ENCODE data around the gene EML6. TPM values are rescaled to one million over a fixed set of nuclear protein-coding genes. Genes with fewer than 3 reads are reported as not detected.

EML6 gene
- total and polyA plus RNA-seq, 2 of the 8 experiments (the other 6 are each of a cell fraction or from before 2014, with no cell fraction given), result 1.2 to 1.6 TPM

GRCh38 chr2:54768772-54769428 lies 45.4 kb downstream of the EML6 start:
- FAIRE-seq, result no peak
- H3K18ac ChIP-seq (ENCODE audit: extremely low read depth, low read length), result no peak overlapping the region
- H3K4me3 ChIP-seq (ENCODE audit: extremely low read depth in 1 of 4, insufficient read depth in 2 of 4, low read depth in 3 of 4, low read length in 4 of 4), result no peak overlapping the region
- no peaks in the 10 kb centered on the region for H4K20me1 ChIP-seq (replicated peaks in 1 of 2; ENCODE audit: control insufficient read depth in 1 of 2, insufficient read depth in 2 of 2, low read length in 2 of 2)
- H3K23ac ChIP-seq (ENCODE audit: insufficient read length), result no peak overlapping the region
- WGBS, 2 experiments (ENCODE audit: extremely low coverage in 1 of 2, insufficient coverage in 1 of 2, insufficient read length in 1 of 2, insufficient replicate concordance in 2 of 2, low coverage in 1 of 2, low lambda C conversion rate in 2 of 2, missing lambda C conversion rate in 1 of 2), result 92% methylated on average over 1 of the region's 1 CpG; no CpG with 5 or more reads in 1 of the 2 experiments
- no peak overlapping the region for H4K8ac ChIP-seq (ENCODE audit: extremely low read depth, insufficient read depth, low read length)
- no peaks in the 10 kb centered on the region for H3K36me3 ChIP-seq (ENCODE audit: control insufficient read depth in 2 of 4, insufficient read depth in 4 of 4, low read length in 3 of 4)
- H2BK15ac ChIP-seq (ENCODE audit: low read length), result no peak overlapping the region
- H2AK5ac ChIP-seq (ENCODE audit: low read depth, low read length), result no peak overlapping the region
- no peaks in the 10 kb centered on the region for H3K4me1 ChIP-seq (replicated peaks in 1 of 4; ENCODE audit: control insufficient read depth in 3 of 4, insufficient read depth in 4 of 4, low read length in 3 of 4)
- H3K9ac ChIP-seq (replicated peaks in 1 of 4; ENCODE audit: extremely low read depth in 1 of 4, low read depth in 3 of 4, low read length in 3 of 4), result no peak overlapping the region
- no peak overlapping the region for H2AFZ ChIP-seq (ENCODE audit: low read length)
- ChIA-PET POLR2A (ENCODE audit: partially characterized antibody) (no interaction called here), CTCF (ENCODE audit: partially characterized antibody) (interaction anchor here (0.6 to 1.2 kb wide), 2 partner anchors 70 to 499 kb away, joined by 3 to 6 read pairs; no protein-coding TSS in a partner anchor)
- H3K27ac ChIP-seq (ENCODE audit: low read depth, low read length), result no peak overlapping the region
- H3K79me1 ChIP-seq (ENCODE audit: low read depth, low read length), result no peaks in the 10 kb centered on the region
- H3K23me2 ChIP-seq (ENCODE audit: low read depth, low read length), result no peaks in the 10 kb centered on the region
- no peaks in the 10 kb centered on the region for H3K9me3 ChIP-seq (ENCODE audit: insufficient read depth in 2 of 2, low read depth in 1 of 2, low read length in 1 of 2)
- no peak for DNase-seq (ENCODE audit: low read depth in 1 of 2, low spot score in 2 of 2)
- no peak overlapping the region for H3K4ac ChIP-seq (replicated peaks; ENCODE audit: insufficient read length, low read depth, low read length)
- no peak overlapping the region for H3K14ac ChIP-seq (ENCODE audit: insufficient read length)
- H3K79me2 ChIP-seq (ENCODE audit: control insufficient read depth in 1 of 2, insufficient read depth in 2 of 2, low read length in 2 of 2), result no peaks in the 10 kb centered on the region
- H3K4me2 ChIP-seq (ENCODE audit: insufficient read depth in 1 of 2, low read depth in 2 of 2, low read length in 2 of 2), result no peak overlapping the region
- no peak overlapping the region for H3K56ac ChIP-seq (replicated peaks; ENCODE audit: insufficient read length, low read depth, low read length)
- H2BK5ac ChIP-seq (ENCODE audit: low read depth, low read length), result no peak overlapping the region
- no peak overlapping the region for H4K5ac ChIP-seq (ENCODE audit: insufficient read length, low read depth, low read length)
- TF ChIP-seq, protein P1, sequence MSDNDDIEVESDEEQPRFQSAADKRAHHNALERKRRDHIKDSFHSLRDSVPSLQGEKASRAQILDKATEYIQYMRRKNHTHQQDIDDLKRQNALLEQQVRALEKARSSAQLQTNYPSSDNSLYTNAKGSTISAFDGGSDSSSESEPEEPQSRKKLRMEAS (IDR thresholded peaks at IDR 0.05), result no peak
- TF ChIP-seq ZNF274 (IDR thresholded peaks at IDR 0.05; ENCODE audit: borderline replicate concordance, extremely low read depth, low read length), result no peak
- TF ChIP-seq TEAD4 (IDR thresholded peaks at IDR 0.05; ENCODE audit: low read depth, low read length), result no peak
- TF ChIP-seq, protein P2, sequence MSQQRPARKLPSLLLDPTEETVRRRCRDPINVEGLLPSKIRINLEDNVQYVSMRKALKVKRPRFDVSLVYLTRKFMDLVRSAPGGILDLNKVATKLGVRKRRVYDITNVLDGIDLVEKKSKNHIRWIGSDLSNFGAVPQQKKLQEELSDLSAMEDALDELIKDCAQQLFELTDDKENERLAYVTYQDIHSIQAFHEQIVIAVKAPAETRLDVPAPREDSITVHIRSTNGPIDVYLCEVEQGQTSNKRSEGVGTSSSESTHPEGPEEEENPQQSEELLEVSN (IDR thresholded peaks at IDR 0.05), result no peak
- TF ChIP-seq CHD2 (IDR thresholded peaks at IDR 0.05; ENCODE audit: low read length), result no peak
- TF ChIP-seq POLR2AphosphoS5 (IDR thresholded peaks at IDR 0.05; ENCODE audit: low read depth, low read length), result no peak
- H2BK12ac ChIP-seq (ENCODE audit: low read depth, low read length), result no peak overlapping the region
- no peak overlapping the region for H2BK20ac ChIP-seq (ENCODE audit: low read length)
- no peak overlapping the region for H4K91ac ChIP-seq (replicated peaks; ENCODE audit: insufficient read length, low read length)
- H3K27me3 ChIP-seq (replicated peaks in 1 of 4; ENCODE audit: control insufficient read depth in 3 of 4, extremely low read depth in 1 of 4, insufficient read depth in 3 of 4, low read length in 3 of 4), result no peaks in the 10 kb centered on the region
- H2BK120ac ChIP-seq (replicated peaks; ENCODE audit: low read depth, low read length), result no peak overlapping the region
